Stromal cell of bone marrow (primary cell): ENCODE measurements around the gene FCAR.
"Not testable (repeated sequence)": the region's sequence is repeated elsewhere in the genome, so short reads cannot be mapped to it uniquely, and the experiment has no call there.

Experiments
- DNase-seq: peaks from one replicate; pipeline ENCODE4 v3.0.0-alpha.2; 2012; ENCODE audit warnings: low read depth

The FCAR gene

DNA sequence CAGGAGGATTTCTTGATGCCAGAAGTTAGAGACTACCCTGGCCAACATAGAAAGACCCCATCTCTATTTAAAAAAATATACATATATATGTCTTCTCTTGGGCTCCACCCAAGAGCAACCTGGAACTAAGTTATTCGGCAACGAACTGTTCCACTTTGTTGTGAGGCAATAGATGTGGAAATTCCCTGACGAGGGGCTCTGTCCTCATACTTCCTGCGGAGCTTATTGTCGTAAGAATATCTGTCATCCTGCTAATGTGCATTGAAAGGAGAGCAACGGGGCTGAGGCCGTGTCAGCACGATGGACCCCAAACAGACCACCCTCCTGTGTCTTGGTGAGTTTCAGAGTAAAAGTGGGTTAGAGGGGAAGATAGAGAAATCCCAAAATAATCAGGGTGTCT lies at the start of gene FCAR:
Gene FCAR, plus strand, starts transcription at position 246 of the 400 bp plus-strand sequence. Its CDS starts 55 bp downstream, at position 301.
- DNase-seq, result no peak

DNA sequence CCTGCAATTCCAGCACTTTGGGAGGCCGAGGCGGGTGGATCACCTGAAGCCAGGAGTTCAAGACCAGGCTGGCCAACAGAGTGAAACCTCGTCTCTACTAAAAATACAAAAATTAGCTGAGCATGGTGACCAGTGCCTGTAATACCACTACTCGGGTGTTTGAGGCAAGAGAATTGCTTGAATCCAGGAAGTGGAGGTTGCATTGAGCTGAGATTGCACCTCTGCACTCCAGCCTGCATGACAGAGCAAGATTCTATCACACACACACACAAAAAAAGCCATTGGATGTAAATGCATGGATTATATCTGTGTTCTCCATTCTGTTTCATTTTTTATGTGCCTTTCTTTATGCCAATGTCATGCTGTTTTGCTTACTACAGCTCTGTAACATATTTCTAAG lies 49.6 kb upstream of the FCAR start:
- not testable (repeated sequence) for DNase-seq

DNA sequence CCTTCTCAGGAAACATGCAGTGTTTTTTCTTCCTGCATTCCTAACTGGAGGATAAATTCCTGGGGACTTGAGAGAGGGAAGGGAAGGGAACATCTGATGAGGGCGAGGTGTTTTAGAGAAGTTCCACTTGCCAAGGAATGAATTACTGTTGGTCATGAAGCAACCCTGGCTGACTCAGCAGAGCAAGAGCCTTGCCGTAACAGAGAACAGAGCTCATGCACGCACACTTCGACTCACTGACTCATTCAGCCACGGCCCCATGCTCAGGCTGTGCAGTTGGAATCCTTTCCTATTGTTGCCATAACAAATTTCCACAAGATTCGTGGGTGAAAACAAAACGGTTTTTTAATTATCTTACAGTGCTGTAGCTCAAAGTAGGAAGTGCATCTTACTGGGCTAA lies 48.7 kb upstream of the FCAR start:
- DNase-seq, result not testable (repeated sequence)

GRCh38 chr19:54828064-54828463 lies 46.0 kb upstream of the FCAR start:
- DNase-seq, result not testable (repeated sequence)

DNA sequence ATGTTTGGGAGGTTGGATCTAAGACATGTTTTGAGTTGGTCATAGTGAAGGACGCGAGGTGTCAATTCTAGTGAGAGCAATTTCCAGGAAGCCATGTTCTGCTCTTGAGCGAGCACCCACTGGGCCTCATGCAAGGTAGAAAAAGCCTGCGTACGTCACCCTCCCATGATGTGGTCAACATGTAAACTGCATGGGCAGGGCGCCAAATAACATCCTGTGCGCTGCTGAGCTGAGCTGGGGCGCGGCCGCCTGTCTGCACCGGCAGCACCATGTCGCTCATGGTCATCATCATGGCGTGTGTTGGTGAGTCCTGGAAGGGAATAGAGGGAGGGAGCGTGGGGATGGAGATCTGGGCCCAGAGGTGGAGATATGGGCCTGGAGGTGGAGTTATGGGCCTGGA lies 41.5 kb upstream of the FCAR start, which contains the start of gene KIR2DS4:
Gene KIR2DS4, plus strand, starts transcription at position 181 of the 400 bp plus-strand sequence.
- DNase-seq, result not testable (repeated sequence)

- DNase-seq, result not testable (repeated sequence)
Observed at GRCh38 chr19:54835126-54835525, 38.9 kb upstream of the FCAR start.

- not testable (repeated sequence) for DNase-seq
Observed at GRCh38 chr19:54837522-54837921, 36.5 kb upstream of the FCAR start.

- not testable (repeated sequence) for DNase-seq
Observed at GRCh38 chr19:54843171-54843570, 30.9 kb upstream of the FCAR start.

DNA sequence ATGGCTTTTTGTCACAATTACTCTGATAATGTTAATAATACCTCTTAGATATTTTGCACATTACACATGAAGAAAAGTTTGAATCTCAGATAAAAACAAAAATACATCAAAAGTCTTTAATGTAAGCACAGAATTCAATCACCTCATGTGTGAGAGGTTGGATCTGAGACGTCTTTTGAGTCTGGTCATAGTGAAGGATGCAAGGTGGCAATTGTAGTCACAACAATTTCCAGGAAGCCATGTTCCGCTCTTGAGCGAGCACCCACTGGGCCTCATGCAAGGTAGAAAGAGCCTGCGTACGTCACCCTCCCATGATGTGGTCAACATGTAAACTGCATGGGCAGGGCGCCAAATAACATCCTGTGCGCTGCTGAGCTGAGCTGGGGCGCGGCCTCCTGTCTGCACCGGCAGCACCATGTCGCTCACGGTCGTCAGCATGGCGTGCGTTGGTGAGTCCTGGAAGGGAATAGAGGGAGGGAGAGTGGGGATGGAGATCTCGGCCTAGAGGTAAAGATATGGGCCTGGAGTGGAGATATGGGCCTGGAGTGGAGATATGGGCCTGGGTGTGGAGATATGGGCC lies 23.9 kb upstream of the FCAR start, which contains the start of gene KIR3DL2:
Gene KIR3DL2, plus strand, starts transcription at position 383 of the 580 bp plus-strand sequence. Its CDS starts 33 bp downstream, at position 416.
- DNase-seq, result not testable (repeated sequence)

GRCh38 chr19:54850930-54851329 lies 23.1 kb upstream of the FCAR start:
- no peak for DNase-seq

GRCh38 chr19:54851353-54851752 lies 22.7 kb upstream of the FCAR start:
- DNase-seq, result no peak

- DNase-seq, result not testable (repeated sequence)
Observed at GRCh38 chr19:54855241-54855640, 18.8 kb upstream of the FCAR start.

DNA sequence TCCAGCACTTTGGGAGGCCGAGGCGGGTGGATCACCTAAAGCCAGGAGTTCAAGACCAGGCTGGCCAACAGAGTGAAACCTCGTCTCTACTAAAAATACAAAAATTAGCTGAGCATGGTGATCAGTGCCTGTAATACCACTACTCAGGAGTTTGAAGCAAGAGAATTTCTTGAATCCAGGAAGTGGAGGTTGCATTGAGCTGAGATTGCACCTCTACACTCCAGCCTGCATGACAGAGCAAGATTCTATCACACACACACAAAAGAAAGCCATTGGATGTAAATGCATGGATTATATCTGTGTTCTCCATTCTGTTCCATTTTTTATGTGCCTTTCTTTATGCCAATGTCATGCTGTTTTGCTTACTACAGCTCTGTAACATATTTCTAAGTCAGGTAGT lies 15.6 kb upstream of the FCAR start:
- not testable (repeated sequence) for DNase-seq

- DNase-seq, result not testable (repeated sequence)
Observed at GRCh38 chr19:54859421-54859820, 14.6 kb upstream of the FCAR start.

GRCh38 chr19:54863459-54863858 lies 10.6 kb upstream of the FCAR start:
- not testable (repeated sequence) for DNase-seq

GRCh38 chr19:54871696-54872095 lies 2.3 kb upstream of the FCAR start:
- DNase-seq, result no peak

DNA sequence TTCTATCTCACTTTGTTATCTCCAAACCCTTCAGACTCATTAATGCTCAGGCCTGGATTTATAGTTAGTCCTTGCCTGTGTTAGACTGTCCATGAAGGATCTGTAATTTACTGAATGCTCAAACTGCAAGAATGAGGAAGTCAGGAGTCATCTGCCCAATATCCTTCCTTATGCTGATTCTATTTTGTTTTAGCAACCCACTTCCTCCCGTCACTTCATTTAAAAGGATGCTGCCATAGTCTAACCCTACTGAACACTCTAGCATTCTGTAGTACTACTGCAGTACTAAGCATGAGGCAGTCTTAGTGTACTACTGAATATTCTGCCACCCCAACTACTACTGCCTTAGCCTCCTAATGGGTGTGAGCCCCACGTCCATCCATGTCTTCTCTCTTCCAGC lies 1.5 kb downstream of the FCAR start:
- no peak for DNase-seq

GRCh38 chr19:54877471-54877870 lies 3.4 kb downstream of the FCAR start:
- no peak for DNase-seq

DNA sequence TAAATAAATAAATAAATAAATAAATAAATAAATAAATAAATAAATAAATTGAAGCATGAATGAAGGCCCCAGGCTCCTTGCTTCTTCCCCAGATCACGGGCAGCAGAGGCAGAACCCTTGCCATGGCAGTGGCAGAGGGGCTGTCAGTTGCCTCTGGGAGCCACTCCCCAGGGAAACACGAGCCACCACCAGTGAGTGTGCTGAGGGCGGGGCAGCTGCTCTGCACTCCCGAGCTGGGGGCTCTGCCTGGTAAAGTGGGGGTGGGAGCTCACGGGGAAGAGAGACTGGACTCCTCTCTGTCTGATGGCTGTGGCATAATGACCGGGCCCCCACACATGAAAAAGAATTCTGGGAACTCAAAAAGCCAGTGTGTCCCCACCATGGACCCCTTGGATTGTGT lies 7.8 kb downstream of the FCAR start:
- DNase-seq, result no peak

DNA sequence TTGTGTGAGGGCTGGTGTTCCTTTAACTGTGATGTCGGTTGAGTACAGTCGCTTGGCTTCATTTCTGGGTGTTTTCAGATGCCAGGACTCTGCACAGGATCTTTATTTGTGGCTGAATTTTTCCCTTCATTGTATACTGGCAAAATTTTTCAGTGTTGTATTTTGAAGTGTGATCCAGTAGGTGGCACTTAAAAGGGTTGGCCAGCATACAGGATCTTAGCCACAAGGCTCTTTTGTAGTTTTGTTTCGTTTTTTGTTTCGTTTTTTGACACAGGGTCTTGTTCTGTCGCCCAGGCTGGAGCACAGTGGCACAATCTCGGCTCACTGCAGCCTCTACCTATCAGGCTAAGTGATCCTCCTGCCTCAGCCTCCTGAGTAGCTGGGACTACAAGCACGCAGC lies 8.7 kb downstream of the FCAR start:
- no peak for DNase-seq

GRCh38 chr19:54883228-54883627 lies 9.2 kb downstream of the FCAR start:
- DNase-seq, result no peak

DNA sequence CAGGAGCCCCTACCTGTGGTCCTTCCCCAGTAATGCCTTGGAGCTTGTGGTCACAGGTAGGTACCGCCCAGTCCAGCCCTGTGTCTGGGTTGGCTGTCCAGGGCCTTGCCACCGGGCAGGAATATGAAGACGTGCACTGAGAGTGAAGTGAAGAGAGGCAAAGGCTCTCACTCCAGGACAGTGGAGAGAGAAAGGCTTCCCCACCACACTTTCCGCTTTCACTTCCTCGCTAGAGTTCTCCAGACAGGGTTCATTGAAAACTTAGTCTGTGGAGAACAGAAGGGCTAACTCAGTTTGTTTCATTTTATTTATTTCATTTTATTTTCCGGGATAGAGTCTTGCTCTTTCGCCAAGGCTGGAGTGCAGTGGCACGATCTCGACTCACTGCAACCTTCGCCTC lies 14.2 kb downstream of the FCAR start:
- no peak for DNase-seq

- DNase-seq, result no peak
Observed at GRCh38 chr19:54889566-54889965, 15.5 kb downstream of the FCAR start.

- DNase-seq, result no peak
Observed at GRCh38 chr19:54893406-54893805, 19.4 kb downstream of the FCAR start.
